Fibroblast of mammary gland (primary cell): Measurements from ENCODE around the gene SLC6A17.

Source experiments
- DNase-seq: peaks from one replicate; pipeline ENCODE4 v3.0.0-alpha.2; 2010; ENCODE audit warnings: low read depth
- H3K4me3 ChIP-seq: 2 replicates; pipeline ENCODE4 v1.5.1; 2011; ENCODE audit warnings: low read depth, mild to moderate bottlenecking, low read length, moderate library complexity; ENCODE audit not compliant: control insufficient read depth
- TF ChIP-seq, protein P1 (sequence below): conservative IDR thresholded peaks from 2 replicates; pipeline ENCODE4 v1.5.1; 2011; ENCODE audit warnings: low read depth, low read length, inconsistent platforms; ENCODE audit not compliant: control insufficient read depth, insufficient read depth

SLC6A17 gene

DNA sequence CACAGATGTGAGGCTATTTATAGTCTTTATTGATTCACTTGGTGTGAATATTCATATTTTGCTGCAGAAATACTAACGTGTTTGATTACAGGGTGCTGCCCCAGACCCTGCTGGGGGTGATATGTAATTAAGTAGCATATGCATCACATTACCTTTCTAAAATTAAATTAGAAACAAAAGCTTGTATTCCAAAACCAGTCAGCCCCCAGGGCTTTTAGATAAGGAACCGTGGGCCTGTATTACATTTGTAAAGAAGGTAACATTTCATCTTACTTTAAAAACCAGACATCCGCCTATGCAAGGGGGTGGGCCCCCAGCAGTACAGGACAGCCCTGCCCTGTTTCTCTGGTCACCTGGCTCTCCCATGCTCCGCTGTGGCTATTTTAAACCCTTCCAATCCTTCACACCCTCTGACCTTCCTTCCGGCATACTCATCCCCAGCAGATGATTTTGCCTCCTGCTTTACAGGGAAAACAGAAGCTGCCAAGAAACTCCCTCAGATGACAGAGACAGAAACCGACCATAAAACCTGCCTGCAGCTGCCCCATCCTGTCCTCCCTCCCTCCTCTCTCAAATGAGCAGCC, 37.8 kb downstream of the SLC6A17 start:
- TF ChIP-seq, protein P1, sequence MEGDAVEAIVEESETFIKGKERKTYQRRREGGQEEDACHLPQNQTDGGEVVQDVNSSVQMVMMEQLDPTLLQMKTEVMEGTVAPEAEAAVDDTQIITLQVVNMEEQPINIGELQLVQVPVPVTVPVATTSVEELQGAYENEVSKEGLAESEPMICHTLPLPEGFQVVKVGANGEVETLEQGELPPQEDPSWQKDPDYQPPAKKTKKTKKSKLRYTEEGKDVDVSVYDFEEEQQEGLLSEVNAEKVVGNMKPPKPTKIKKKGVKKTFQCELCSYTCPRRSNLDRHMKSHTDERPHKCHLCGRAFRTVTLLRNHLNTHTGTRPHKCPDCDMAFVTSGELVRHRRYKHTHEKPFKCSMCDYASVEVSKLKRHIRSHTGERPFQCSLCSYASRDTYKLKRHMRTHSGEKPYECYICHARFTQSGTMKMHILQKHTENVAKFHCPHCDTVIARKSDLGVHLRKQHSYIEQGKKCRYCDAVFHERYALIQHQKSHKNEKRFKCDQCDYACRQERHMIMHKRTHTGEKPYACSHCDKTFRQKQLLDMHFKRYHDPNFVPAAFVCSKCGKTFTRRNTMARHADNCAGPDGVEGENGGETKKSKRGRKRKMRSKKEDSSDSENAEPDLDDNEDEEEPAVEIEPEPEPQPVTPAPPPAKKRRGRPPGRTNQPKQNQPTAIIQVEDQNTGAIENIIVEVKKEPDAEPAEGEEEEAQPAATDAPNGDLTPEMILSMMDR, result no peak
- H3K4me3 ChIP-seq, result no peak overlapping the region
- peak; percentile 58 for DNase-seq

DNA sequence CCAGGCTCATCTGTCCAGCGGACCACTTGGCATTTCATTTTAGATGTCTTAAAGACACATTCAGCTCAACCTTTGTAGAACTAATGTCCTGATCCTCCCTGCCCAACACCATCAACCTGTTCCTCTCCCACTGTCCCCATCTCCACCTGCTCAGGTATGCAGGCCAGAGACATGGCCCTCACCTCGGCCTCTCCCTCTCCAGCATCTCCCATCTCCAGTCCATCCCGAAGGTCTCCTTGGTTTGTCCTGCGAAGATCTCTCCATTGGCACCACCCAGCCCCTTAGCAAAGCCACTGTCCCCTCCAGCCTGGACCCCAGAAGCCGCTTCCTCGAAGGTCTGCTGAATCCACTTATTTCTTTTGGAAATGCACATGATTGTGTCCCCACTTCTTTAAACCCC, 38.9 kb downstream of the SLC6A17 start:
- no peak for DNase-seq
- H3K4me3 ChIP-seq, result no peak overlapping the region
- TF ChIP-seq, protein P1, result no peak

DNA sequence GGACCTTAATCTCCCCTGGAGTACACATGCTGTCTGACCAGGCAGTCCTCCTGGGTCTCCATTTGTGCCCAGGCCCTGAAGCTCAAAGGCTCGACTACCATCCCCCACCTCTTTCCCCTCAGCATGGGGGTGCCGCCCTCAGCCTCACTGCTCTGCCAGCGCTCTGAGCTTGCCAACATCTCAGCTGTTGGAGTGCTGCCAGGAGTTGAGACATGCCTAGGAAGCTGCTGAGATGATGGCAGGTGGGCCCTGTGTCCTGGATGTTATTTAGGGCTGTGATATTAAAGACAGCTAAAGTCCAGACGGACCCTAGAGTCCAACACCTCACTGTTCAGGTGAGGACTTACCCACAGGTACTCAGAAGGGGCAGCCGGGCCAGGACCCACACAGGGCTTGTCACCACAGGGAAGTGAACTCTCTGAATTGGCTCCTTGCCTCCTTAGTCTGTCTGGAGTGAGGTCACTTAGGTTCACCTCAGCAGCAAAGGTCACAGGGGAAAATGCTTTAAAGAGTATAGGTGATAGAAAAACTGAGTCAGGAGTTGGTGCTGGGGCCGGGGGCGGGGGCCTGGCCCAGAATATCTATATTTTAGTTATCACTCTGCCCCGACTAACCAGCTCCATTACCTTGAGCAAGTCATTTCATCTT, 40.1 kb downstream of the SLC6A17 start:
- no peak for DNase-seq
- TF ChIP-seq, protein P1, result no peak

DNA sequence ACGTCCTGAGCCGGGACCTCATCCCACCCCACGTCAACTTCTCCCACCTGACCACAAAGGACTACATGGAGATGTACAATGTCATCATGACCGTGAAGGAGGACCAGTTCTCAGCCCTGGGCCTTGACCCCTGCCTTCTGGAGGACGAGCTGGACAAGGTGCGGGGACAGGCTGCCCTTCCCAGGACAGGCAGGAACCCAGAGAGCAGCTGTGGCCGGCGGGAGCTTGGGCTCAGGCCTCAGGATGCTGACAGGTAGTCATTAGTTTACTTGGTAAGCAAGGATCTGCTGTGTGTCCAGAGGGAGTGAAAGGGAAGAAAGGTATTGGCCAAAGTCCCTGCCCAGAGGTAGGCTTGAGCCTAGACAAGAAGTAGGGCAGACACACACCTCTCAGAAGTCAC, 42.2 kb downstream of the SLC6A17 start:
- no peak for DNase-seq
- TF ChIP-seq, protein P1, result no peak
- no peak overlapping the region for H3K4me3 ChIP-seq

More for the DNA sequence above, 40.1 kb downstream of the SLC6A17 start:
- no peak overlapping the region for H3K4me3 ChIP-seq

DNA sequence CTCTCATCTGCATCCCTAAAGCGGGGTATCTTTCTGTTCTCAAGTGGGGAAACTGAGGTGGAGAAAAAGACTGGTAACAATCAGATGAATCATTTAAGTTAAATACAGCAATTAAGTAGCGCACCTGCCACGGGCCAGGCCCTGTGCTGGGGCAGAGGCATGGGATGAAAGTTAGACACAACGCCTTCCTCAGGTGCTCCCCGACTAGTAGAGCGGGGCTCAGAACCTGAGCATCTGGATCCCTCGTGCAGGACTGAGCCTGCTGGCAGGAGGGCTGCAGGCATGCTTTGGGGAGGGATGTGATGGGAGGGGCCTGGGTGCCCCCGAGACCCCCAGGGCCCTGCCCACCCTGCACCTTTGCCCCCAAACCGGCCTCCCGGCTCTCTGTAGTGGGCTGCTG, 44.9 kb downstream of the SLC6A17 start:
- TF ChIP-seq, protein P1, result no peak
- H3K4me3 ChIP-seq, result no peak overlapping the region
- no peak for DNase-seq

DNA sequence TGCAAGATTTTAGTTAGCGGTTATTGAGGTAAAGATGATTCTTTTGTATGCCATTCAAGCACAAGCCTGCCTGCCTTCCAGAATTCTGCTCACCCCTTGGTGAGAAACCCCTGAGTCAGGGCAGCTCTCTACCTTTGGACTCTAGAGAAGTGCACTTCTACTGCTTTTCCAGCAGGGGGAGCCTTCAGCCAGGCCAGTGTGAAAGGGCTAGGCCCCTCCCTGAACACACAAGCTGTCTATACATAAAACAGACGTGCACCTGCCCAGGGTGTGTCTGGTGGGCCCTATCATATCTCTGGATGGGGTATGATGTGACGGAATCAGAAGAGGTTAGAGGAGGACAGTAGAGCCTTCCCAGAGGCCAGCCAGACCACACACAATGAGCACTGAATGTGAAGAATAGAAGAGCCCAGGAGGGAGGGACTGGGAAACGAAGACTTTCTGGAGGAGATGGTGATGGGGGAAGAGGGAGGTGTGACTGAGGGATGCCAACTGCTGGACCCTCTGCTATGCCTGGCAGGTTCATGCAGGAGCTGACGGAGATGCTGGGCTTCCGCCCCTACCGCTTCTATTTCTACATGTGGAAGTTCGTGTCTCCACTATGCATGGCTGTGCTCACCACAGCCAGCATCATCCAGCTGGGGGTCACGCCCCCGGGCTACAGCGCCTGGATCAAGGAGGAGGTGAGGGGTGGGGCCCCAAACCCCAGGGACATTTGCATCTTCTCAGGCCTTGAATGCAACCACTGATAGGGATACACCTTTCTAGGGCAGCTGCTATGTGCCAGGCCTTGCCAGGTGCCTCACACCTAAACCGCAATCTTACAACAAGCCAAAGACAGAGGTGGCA, 46.8 kb downstream of the SLC6A17 start:
- TF ChIP-seq, protein P1, result peak; percentile 98
- no peak overlapping the region for H3K4me3 ChIP-seq
- peak; percentile 50 for DNase-seq
